ENCODE results near the gene ITCH. TPM values are rescaled to one million over a fixed set of nuclear protein-coding genes. Genes with fewer than 3 reads are reported as not detected.
A peak's percentile ranks its signal among the peaks of the same experiment; 100 is the strongest.
"Not testable (repeated sequence)": the region's sequence is repeated elsewhere in the genome, so short reads cannot be mapped to it uniquely, and the experiment has no call there.

The ITCH gene
- total RNA-seq, 2 donors from 2014 or later = 44.4 to 53.4 TPM

DNA sequence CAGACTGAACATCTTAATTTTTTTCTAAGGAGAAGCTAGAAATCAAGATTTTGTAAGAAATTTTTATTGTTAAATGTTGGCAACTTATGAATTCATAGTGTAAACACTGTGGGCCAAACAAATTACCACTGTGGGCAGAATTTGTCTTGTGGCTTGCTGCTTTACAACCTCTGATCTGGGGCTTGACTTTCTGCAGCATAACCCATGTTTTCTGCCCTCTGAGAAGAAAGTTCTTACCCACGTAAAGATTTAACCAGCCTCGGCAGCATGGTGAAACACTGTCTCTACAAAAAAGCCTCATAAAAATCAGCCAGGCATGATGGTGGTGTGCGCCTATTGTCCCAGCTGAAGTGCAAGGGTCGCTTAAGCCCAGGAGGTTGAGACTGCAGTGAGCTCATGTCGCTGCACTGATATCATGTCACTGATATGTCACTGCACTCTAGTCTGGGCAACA is 12.9 kb downstream of the ITCH start:
- ATAC-seq = no peak
- peaks cover 3% of the 10 kb centered on the region for H3K36me3 Mint-ChIP-seq (ENCODE audit: low read depth)
- H3K27ac Mint-ChIP-seq = no peak overlapping the region
- DNase-seq = no peak
- H3K4me3 Mint-ChIP-seq = no peak overlapping the region
- no peaks in the 10 kb centered on the region for H3K9me3 ChIP-seq (ENCODE audit: control insufficient read depth, low read length, poor library complexity, severe bottlenecking)
- peaks cover 11% of the 10 kb centered on the region for H3K4me1 Mint-ChIP-seq
- no peaks in the 10 kb centered on the region for H3K27me3 Mint-ChIP-seq

GRCh38 chr20:34377072-34377847 is 14.2 kb downstream of the ITCH start:
- DNase-seq = no peak
- no peak overlapping the region for H3K4me3 Mint-ChIP-seq
- H3K9me3 ChIP-seq (ENCODE audit: control insufficient read depth, low read length, poor library complexity, severe bottlenecking) = no peaks in the 10 kb centered on the region
- ATAC-seq = no peak
- peak overlapping the region; percentile 29 for H3K27ac Mint-ChIP-seq
- no peaks in the 10 kb centered on the region for H3K27me3 Mint-ChIP-seq
- peaks cover 3% of the 10 kb centered on the region for H3K36me3 Mint-ChIP-seq (ENCODE audit: low read depth)
- peaks cover 9% of the 10 kb centered on the region for H3K4me1 Mint-ChIP-seq

DNA sequence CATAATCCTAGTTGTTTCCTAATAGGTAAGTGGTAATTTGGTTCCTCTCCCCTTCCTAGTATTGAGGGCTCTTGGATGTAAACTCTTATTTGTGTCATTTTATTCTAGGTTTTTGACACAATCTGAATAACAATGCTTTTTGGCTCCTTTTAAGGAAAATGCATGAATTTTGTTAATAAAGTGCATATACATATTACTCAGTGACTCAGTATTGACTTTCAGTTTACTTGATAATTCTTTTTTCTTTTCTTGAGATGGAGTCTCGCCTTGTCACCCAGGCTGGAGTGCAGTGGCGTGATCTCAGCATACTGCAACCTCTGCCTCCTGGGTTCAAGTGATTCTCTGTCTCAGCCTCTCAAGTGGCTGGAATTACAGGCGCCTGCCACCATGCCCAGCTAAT is 19.1 kb downstream of the ITCH start:
- no peaks in the 10 kb centered on the region for H3K9me3 ChIP-seq (ENCODE audit: control insufficient read depth, low read length, poor library complexity, severe bottlenecking)
- peaks cover 3% of the 10 kb centered on the region for H3K4me1 Mint-ChIP-seq
- no peaks in the 10 kb centered on the region for H3K27me3 Mint-ChIP-seq
- ATAC-seq (no peak), DNase-seq (no peak)
- no peak overlapping the region for H3K27ac Mint-ChIP-seq
- no peak overlapping the region for H3K4me3 Mint-ChIP-seq
- H3K36me3 Mint-ChIP-seq (ENCODE audit: low read depth) = no peaks in the 10 kb centered on the region

GRCh38 chr20:34382877-34383455 is 19.9 kb downstream of the ITCH start:
- not testable (repeated sequence) for DNase-seq; H3K4me3 Mint-ChIP-seq; H3K36me3 Mint-ChIP-seq (ENCODE audit: low read depth); H3K9me3 ChIP-seq (ENCODE audit: control insufficient read depth, low read length, poor library complexity, severe bottlenecking); H3K4me1 Mint-ChIP-seq; H3K27me3 Mint-ChIP-seq; H3K27ac Mint-ChIP-seq; ATAC-seq

GRCh38 chr20:34385464-34385863 is 22.4 kb downstream of the ITCH start:
- no peaks in the 10 kb centered on the region for H3K27me3 Mint-ChIP-seq
- H3K9me3 ChIP-seq (ENCODE audit: control insufficient read depth, low read length, poor library complexity, severe bottlenecking) = no peaks in the 10 kb centered on the region
- H3K36me3 Mint-ChIP-seq (ENCODE audit: low read depth) = peaks cover 2% of the 10 kb centered on the region
- peak overlapping the region; percentile 61 for H3K27ac Mint-ChIP-seq
- H3K4me3 Mint-ChIP-seq = no peak overlapping the region
- ATAC-seq (no peak), DNase-seq (no peak)
- H3K4me1 Mint-ChIP-seq = peaks cover 17% of the 10 kb centered on the region

GRCh38 chr20:34388000-34388399 is 24.9 kb downstream of the ITCH start:
- DNase-seq = no peak
- Mint-ChIP-seq H3K27me3 (no peaks in the 10 kb centered on the region), H3K4me1 (peaks cover 25% of the 10 kb centered on the region), H3K4me3 (no peak overlapping the region), H3K27ac (peak overlapping the region; percentile 63), H3K36me3 (ENCODE audit: low read depth) (peaks cover 2% of the 10 kb centered on the region)
- ATAC-seq = no peak
- H3K9me3 ChIP-seq (ENCODE audit: control insufficient read depth, low read length, poor library complexity, severe bottlenecking) = no peaks in the 10 kb centered on the region

DNA sequence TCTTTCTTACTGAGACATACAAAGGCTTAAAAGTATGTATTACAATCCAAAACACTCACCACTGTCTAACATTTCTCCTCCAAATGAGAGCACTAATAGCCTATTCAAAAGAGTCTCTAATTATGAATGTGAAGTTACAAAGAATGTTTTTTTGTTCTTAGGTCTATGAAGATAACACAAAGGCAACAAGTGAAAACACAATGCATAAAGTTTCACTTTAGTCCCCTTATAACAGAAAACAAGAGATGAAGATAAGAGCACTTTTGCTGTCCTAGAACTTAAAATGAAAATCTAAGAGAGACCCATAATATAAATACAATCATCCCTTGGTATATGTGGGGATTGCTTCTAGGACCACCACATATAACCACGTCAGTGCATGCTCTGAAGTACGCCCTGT is 25.6 kb downstream of the ITCH start:
- Mint-ChIP-seq H3K27ac (peak overlapping the region; percentile 63), H3K36me3 (ENCODE audit: low read depth) (peaks cover 4% of the 10 kb centered on the region), H3K4me3 (no peak overlapping the region), H3K27me3 (no peaks in the 10 kb centered on the region), H3K4me1 (peaks cover 27% of the 10 kb centered on the region)
- DNase-seq (no peak), ATAC-seq (no peak)
- no peaks in the 10 kb centered on the region for H3K9me3 ChIP-seq (ENCODE audit: control insufficient read depth, low read length, poor library complexity, severe bottlenecking)

DNA sequence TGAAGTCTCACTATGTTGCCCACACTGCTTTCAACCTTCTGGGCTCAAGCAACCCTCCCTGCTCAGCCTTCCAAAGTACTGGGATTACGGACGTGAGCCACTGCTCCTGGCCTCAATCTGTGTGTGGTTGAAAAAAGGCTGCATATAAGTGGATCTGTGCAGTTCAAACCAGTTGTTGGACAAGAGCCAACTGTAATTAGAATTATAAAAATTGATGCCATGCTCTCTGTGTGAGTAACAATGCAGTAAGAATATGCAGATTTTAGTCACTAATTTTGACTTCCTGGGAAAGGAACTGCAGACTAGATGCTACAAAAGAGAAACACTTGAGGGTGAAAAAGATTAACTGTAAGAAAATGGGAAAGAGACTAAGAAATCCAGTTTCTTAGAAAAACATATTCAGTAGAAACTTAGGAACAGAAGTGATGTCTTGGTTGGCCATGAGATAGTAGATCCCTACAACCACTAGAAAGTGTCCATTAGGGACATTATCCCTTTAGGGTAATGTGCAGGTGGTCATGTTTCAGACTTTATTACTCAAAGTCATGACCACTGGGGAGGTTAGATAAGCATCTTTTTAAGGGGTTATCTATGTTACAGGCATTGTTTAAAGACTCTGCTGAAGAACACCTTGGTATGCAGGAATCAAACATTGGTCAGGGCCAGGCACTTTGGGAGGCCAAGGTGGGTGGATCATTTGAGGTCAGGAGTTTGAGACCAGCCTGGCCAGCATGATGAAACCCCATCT is 26.3 kb downstream of the ITCH start:
- Mint-ChIP-seq H3K4me1 (peaks cover 27% of the 10 kb centered on the region), H3K27ac (peak overlapping the region; percentile 24), H3K27me3 (no peaks in the 10 kb centered on the region), H3K36me3 (ENCODE audit: low read depth) (peaks cover 4% of the 10 kb centered on the region), H3K4me3 (no peak overlapping the region)
- ATAC-seq = no peak
- H3K9me3 ChIP-seq (ENCODE audit: control insufficient read depth, low read length, poor library complexity, severe bottlenecking) = no peaks in the 10 kb centered on the region
- DNase-seq = no peak

DNA sequence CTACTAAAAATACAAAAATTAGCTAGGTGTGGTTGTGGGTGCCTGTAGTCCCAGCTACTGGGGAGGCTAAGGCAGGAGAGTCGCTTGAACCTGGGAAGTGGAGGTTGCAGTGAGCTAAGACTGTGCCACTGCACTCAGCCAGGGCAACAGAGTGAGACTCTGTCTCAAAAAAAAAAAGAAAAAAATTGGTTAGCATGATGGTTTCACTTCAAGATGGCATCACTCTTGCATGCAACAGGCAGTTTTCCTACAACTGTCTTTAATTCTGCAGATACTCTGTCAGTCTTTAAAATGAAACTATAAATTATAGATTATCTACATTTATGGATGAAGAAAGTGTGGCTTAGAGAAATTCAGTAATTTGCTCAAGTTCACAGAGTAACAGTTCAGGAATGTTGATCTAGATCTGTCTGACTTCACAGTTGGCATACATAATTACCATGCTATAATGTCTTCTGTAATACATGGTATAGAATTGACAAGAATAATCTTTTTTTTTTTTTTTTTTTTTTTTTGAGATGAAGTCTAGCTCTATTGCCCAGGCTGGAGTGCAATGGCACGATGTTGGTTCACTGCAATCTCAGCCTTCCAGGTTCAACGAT is 27.0 kb downstream of the ITCH start:
- ATAC-seq (no peak), DNase-seq (no peak)
- Mint-ChIP-seq H3K27me3 (no peaks in the 10 kb centered on the region), H3K27ac (peak overlapping the region; percentile 24), H3K4me3 (no peak overlapping the region), H3K36me3 (ENCODE audit: low read depth) (peaks cover 4% of the 10 kb centered on the region), H3K4me1 (peaks cover 31% of the 10 kb centered on the region)
- H3K9me3 ChIP-seq (ENCODE audit: control insufficient read depth, low read length, poor library complexity, severe bottlenecking) = no peaks in the 10 kb centered on the region

DNA sequence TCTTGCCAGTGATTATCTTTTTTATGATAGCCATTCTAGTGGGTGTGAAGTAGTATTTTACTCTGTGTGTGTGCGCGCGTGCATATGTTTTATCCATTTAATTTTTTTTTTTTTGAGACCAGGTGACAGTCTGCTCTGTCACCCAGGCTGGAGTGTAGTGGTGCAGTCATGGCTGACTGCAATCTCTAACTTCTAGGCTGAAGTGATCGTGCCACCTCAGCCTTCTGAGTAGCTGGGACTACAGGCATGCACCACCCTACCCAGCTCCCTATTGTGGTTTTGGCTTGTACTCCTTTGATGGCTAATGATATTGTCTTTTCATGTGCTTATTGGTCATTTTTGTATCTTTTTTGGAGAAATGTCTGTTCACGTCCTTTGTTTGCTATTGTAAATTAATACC is 33.3 kb downstream of the ITCH start:
- H3K9me3 ChIP-seq (ENCODE audit: control insufficient read depth, low read length, poor library complexity, severe bottlenecking) = no peaks in the 10 kb centered on the region
- no peak for DNase-seq
- no peaks in the 10 kb centered on the region for H3K27me3 Mint-ChIP-seq
- H3K36me3 Mint-ChIP-seq (ENCODE audit: low read depth) = peaks cover 5% of the 10 kb centered on the region
- no peak for ATAC-seq
- H3K4me1 Mint-ChIP-seq = peaks cover 21% of the 10 kb centered on the region
- no peak overlapping the region for H3K4me3 Mint-ChIP-seq
- H3K27ac Mint-ChIP-seq = peak overlapping the region; percentile 41

DNA sequence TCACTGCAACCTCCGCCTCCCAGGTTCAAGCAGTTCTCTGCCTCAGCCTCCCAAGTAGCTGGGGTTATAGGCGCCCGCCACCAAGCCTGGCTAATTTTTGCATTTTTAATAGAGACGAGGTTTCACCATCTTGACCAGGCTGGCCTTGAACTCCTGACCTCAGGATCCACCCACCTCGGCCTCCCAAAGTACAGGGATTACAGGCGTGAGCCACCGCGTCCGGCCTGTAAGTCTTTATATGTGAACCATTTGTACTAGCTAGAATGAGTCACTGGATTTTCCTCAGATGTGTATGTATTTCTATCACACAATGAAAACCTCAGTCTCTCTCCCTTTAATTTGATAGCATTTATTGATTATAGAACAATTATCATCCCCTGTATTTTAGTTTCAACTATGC is 34.0 kb downstream of the ITCH start:
- peaks cover 5% of the 10 kb centered on the region for H3K36me3 Mint-ChIP-seq (ENCODE audit: low read depth)
- H3K4me3 Mint-ChIP-seq = no peak overlapping the region
- H3K27ac Mint-ChIP-seq = peak overlapping the region; percentile 41
- no peaks in the 10 kb centered on the region for H3K27me3 Mint-ChIP-seq
- peaks cover 23% of the 10 kb centered on the region for H3K4me1 Mint-ChIP-seq
- ATAC-seq (no peak), DNase-seq (no peak)
- H3K9me3 ChIP-seq (ENCODE audit: control insufficient read depth, low read length, poor library complexity, severe bottlenecking) = no peaks in the 10 kb centered on the region

DNA sequence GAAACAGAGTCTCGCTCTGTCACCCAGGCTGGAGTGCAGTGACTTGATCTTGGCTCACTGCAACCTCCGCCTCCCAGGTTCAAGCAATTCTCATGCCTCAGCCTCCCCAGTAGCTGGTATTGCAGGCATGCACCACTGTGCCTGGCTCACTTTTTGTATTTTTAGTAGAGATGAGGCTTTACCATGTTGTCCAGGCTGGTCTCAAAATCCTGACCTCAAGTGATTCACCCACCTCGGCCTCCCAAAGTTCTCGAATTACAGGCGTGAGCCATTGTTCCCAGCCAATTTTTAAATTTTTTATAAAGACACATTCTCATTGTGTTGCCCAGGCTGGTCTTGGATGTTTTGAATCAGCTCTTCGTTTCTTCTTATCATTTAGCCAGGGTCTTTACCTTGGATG is 37.7 kb downstream of the ITCH start:
- not testable (repeated sequence) for DNase-seq; H3K4me3 Mint-ChIP-seq; H3K27me3 Mint-ChIP-seq; H3K9me3 ChIP-seq (ENCODE audit: control insufficient read depth, low read length, poor library complexity, severe bottlenecking); ATAC-seq; H3K36me3 Mint-ChIP-seq (ENCODE audit: low read depth)
- H3K4me1 Mint-ChIP-seq = peaks cover 32% of the 10 kb centered on the region
- H3K27ac Mint-ChIP-seq = peak overlapping the region; percentile 90

GRCh38 chr20:34401741-34402455 is 38.8 kb downstream of the ITCH start:
- DNase-seq = no peak
- H3K9me3 ChIP-seq (ENCODE audit: control insufficient read depth, low read length, poor library complexity, severe bottlenecking) = no peaks in the 10 kb centered on the region
- Mint-ChIP-seq H3K27me3 (no peaks in the 10 kb centered on the region), H3K27ac (peak overlapping the region; percentile 90), H3K4me1 (peaks cover 31% of the 10 kb centered on the region), H3K36me3 (ENCODE audit: low read depth) (peaks cover 4% of the 10 kb centered on the region), H3K4me3 (no peak overlapping the region)
- no peak for ATAC-seq

Measured in T-helper 17 cell (primary cell).